Esophagus (tissue), 2 donors: Measurements from ENCODE around the gene ASH1L. TPM values are rescaled to one million over a fixed set of nuclear protein-coding genes. Genes with fewer than 3 reads are reported as not detected.
"Not testable (repeated sequence)": the region's sequence is repeated elsewhere in the genome, so short reads cannot be mapped to it uniquely, and the experiment has no call there.

Source experiments
- H3K27ac ChIP-seq, 2 donors: one replicate each; pipeline ENCODE4 v1.5.1; 2013; ENCODE audit warnings: low read depth in 2 of 2, mild to moderate bottlenecking in 2 of 2, inconsistent platforms in 1 of 2, low read length in 1 of 2, moderate library complexity in 1 of 2
- H3K27me3 ChIP-seq, 2 donors: one replicate each; pipeline ENCODE4 v1.6.1; 2013; ENCODE audit warnings: low read length in 2 of 2, control low read depth in 1 of 2, mild to moderate bottlenecking in 1 of 2; ENCODE audit not compliant: insufficient read depth in 2 of 2, control insufficient read depth in 1 of 2
- H3K36me3 ChIP-seq, 2 donors: one replicate each; pipeline ENCODE4 v1.6.1; 2013; ENCODE audit warnings: low read length in 1 of 2; ENCODE audit not compliant: control insufficient read depth in 2 of 2, insufficient read depth in 2 of 2
- H3K4me1 ChIP-seq, 2 donors: one replicate each; pipeline ENCODE4 v1.6.1; 2013; ENCODE audit warnings: low read length in 1 of 2; ENCODE audit not compliant: control insufficient read depth in 2 of 2, insufficient read depth in 2 of 2
- H3K4me3 ChIP-seq, 2 donors: one replicate each; pipeline ENCODE4 v1.5.1; 2013; ENCODE audit warnings: low read length in 2 of 2, mild to moderate bottlenecking in 2 of 2, low read depth in 1 of 2, moderate library complexity in 1 of 2
- H3K9me3 ChIP-seq, 2 donors: one replicate each; pipeline ENCODE4 v1.6.1; 2013; ENCODE audit warnings: mild to moderate bottlenecking in 2 of 2, low read depth in 1 of 2, low read length in 1 of 2, moderate library complexity in 1 of 2; ENCODE audit not compliant: control insufficient read depth in 2 of 2, insufficient read depth in 1 of 2
- WGBS, 2 donors: extraction: QIAGEN DNeasy Blood & Tissue Kit; methylation state at CpG; one replicate each; pipeline ENCODE4 v1.1.7; 2013; 5-methylcytosine and 5-hydroxymethylcytosine counted together
- polyA plus RNA-seq, 2 donors: library from polyadenylated mRNA; stranded (reverse); fragments of 200-250 nt; gene quantifications; one replicate each; pipeline ENCODE4 v1.2.3, GENCODE V29; 2013
- donor health status: healthy with polysubstance abuse.
- donor health status: Bipolar disorder and iron deficiency.

The ASH1L gene, protein sequence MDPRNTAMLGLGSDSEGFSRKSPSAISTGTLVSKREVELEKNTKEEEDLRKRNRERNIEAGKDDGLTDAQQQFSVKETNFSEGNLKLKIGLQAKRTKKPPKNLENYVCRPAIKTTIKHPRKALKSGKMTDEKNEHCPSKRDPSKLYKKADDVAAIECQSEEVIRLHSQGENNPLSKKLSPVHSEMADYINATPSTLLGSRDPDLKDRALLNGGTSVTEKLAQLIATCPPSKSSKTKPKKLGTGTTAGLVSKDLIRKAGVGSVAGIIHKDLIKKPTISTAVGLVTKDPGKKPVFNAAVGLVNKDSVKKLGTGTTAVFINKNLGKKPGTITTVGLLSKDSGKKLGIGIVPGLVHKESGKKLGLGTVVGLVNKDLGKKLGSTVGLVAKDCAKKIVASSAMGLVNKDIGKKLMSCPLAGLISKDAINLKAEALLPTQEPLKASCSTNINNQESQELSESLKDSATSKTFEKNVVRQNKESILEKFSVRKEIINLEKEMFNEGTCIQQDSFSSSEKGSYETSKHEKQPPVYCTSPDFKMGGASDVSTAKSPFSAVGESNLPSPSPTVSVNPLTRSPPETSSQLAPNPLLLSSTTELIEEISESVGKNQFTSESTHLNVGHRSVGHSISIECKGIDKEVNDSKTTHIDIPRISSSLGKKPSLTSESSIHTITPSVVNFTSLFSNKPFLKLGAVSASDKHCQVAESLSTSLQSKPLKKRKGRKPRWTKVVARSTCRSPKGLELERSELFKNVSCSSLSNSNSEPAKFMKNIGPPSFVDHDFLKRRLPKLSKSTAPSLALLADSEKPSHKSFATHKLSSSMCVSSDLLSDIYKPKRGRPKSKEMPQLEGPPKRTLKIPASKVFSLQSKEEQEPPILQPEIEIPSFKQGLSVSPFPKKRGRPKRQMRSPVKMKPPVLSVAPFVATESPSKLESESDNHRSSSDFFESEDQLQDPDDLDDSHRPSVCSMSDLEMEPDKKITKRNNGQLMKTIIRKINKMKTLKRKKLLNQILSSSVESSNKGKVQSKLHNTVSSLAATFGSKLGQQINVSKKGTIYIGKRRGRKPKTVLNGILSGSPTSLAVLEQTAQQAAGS (N-terminal part only)
- polyA plus RNA-seq = 1 to 10 TPM; 5.9 to 7.2 TPM

DNA sequence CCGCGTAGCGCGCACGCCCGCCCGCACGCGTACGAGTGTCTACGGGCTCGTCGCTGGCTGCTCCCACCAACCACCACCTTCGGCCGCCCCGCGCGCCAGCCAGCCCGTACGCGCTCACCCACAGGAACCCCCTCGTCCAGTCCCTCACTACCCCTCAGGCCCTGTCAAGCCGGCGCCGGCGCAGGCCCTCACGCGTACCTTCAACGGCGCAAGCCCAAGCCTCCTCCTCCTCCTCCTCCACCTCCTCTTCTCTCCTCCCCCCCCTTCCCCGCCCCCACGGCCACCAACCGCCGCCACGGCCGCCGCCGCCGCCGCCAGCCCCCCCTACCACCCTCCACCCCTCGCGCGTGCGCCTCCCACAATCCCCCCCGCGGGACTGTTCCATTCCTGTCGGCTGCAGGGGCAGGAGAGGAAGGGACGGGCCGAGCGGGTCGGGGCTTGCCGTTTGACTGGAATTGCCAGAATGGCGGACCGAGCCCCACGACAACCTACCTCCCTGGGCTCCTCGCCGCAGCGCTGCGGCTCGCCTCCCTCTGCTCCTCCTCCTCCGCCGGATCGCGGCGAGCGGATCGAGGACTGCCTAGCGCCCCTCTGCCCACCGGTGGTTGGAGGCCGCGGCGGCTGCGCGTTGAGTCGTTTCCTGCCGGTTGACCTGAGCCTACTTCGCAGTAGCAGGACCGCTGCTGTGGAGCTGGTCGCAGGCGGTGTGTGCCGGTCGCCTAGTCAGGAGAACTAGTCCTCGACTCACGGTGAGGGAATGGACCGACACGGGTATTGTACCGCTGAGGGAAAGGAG is at the start of gene ASH1L:
Gene ASH1L, minus strand, starts transcription at position 223 of the 796 bp plus-strand sequence. CDS start 41,284 bp downstream, outside the sequence.
- Histone ChIP-seq H3K27me3 (no peaks in the 10 kb centered on the region), H3K36me3 (no peaks in the 10 kb centered on the region), H3K4me1 (no peaks in the 10 kb centered on the region), H3K9me3 (no peaks in the 10 kb centered on the region), H3K27ac (peak within 1 kb of the TSS; percentile 99 to 100), H3K4me3 (peak within 1 kb of the TSS; percentile 94 to 99)
- 0 to 1% methylated on average over 56 to 84 of the region's 87 CpGs for WGBS, 2 donors

DNA sequence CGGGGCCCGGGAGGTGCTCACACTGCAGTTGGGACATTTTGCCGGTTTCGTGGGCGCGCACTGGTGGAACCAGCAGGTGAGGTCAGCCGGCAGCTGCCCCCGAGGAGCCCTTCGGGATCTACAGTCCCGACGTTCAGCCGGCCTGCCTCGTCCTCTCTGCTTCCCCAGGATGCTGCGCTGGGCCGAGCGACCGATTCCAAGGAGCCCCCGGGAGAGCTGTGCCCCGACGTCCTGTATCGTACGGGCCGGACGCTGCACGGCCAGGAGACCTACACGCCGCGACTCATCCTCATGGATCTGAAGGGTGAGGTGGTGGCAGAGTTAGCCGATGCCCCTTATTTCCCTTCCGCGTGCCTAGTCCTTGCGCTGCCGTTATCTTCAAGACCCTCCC is 47.6 kb upstream of the ASH1L start:
- not testable (repeated sequence) for H3K36me3 ChIP-seq, H3K4me1 ChIP-seq, H3K9me3 ChIP-seq, H3K27me3 ChIP-seq, H3K27ac ChIP-seq
- peak overlapping the region in 1 of 2 donors; percentile 86 for H3K4me3 ChIP-seq
- 0% methylated on average over 2 to 4 of the region's 33 CpGs for WGBS, 2 donors

DNA sequence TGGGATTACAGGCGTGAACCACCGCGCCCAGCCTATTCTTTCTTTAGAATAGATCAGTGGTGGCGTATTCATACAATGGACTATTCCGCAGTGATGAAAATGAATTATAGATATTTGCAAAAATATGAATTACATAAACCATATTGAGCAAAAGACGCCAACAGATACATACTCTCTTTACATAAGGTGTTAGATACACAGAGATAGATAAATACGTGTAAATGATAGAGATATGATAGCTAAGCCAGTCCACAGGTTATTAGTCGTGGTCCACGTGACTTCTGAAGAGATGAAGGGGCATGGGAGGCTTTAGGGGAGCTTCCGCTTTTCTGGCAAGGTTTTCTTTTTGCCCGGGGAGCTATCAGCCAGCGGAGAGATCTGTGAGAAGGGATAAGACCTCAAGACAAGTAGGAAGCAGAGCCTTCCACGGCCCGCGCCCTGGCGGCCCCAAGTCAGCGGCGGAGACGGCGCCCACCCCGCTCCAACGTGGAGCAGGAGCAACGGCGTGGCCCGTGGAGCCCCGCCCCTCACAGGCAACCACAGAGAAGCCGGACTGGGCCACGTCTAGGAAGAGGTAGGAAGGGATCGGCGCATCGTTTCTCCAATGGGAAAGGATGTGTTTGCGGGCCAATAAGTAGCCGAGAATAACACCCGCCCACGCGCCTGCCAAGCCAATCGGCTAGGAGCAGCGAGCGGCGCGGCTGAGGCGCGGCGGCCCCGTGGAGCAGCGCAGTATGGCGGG is 47.1 kb upstream of the ASH1L start, which contains the start of gene MSTO1:
Gene MSTO1, plus strand, starts transcription at position 704 of the 742 bp plus-strand sequence. Its CDS starts 31 bp downstream, at position 735.
- no peaks in the 10 kb centered on the region for H3K4me1 ChIP-seq
- WGBS, 2 donors = 7% methylated on average over 40 to 46 of the region's 47 CpGs

GRCh38 chr1:155608888-155609225 is 46.3 kb upstream of the ASH1L start:
- H3K4me1 ChIP-seq = no peaks in the 10 kb centered on the region
- no peak overlapping the region for H3K4me3 ChIP-seq
- H3K36me3 ChIP-seq = peaks cover 3 to 5% of the 10 kb centered on the region in 2 donors
- H3K27ac ChIP-seq = no peak overlapping the region
- no peaks in the 10 kb centered on the region for H3K9me3 ChIP-seq
- WGBS, 2 donors = 88 to 90% methylated on average over 9 of the region's 9 CpGs
- no peaks in the 10 kb centered on the region for H3K27me3 ChIP-seq

More for the DNA sequence above, 47.1 kb upstream of the ASH1L start, which contains the start of gene MSTO1:
- peak within 1 kb of the TSS; percentile 68 to 86 for H3K4me3 ChIP-seq
- H3K27me3 ChIP-seq = no peaks in the 10 kb centered on the region
- H3K27ac ChIP-seq = peak within 1 kb of the TSS; percentile 68 to 83
- peaks cover 3 to 5% of the 10 kb centered on the region in 2 donors for H3K36me3 ChIP-seq
- no peaks in the 10 kb centered on the region for H3K9me3 ChIP-seq

DNA sequence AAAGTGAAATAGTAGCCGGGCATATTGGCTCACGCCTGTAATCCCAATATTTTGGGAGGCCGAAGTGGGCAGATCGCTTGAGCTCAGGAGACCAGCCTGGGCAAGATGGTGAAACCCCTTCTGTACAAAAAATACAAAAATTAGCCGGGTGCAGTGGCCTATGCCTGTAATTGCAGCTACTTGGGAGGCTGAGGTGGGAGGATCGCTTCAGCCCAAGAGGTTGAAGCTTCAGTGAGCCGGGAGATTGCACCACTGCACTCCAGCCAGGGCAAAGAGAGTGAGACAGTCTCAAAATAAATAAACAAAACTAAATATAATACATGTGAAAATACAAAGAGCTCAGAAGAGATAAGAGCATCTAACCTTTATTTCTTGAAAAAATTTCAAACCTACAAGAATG is 45.1 kb upstream of the ASH1L start:
- H3K27me3 ChIP-seq = no peaks in the 10 kb centered on the region
- H3K4me1 ChIP-seq = no peaks in the 10 kb centered on the region
- H3K27ac ChIP-seq = no peak overlapping the region
- no peak overlapping the region for H3K4me3 ChIP-seq
- H3K9me3 ChIP-seq = no peaks in the 10 kb centered on the region
- WGBS, 2 donors = 81 to 84% methylated on average over 7 of the region's 7 CpGs
- peaks cover 3 to 4% of the 10 kb centered on the region in 2 donors for H3K36me3 ChIP-seq

DNA sequence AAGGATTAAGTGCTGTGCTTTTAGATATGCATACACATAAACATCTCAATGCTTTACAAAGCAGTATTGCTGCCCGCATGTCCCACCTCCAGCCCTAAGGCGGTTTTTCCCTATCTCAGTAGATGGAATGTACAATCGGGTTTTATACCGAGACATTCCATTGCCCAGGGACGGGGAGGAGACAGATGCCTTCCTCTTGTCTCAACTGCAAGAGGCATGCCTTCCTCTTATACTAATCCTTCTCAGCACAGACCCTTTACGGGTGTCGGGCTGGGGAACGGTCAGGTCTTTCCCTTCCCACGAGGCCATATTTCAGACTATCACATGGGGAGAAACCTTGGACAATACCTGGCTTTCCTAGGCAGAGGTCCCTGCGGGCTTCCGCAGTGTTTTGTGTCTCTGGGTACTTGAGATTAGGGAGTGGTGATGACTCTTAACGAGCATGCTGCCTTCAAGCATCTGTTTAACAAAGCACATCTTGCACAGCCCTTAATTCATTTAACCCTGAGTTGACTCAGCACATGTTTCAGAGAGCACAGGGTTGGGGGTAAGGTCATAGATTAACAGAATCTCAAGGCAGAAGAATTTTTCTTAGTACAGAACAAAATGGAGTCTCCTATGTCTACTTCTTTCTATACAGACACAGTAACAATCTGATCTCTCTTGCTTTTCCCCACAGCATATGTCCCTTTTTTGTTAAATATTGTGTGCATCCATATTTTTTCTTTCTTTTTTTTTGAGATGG is 37.4 kb upstream of the ASH1L start:
- not testable (repeated sequence) for H3K9me3 ChIP-seq, H3K4me1 ChIP-seq, H3K36me3 ChIP-seq, H3K4me3 ChIP-seq, H3K27me3 ChIP-seq, H3K27ac ChIP-seq
- WGBS, 2 donors = 32 to 47% methylated on average over 11 to 12 of the region's 12 CpGs

DNA sequence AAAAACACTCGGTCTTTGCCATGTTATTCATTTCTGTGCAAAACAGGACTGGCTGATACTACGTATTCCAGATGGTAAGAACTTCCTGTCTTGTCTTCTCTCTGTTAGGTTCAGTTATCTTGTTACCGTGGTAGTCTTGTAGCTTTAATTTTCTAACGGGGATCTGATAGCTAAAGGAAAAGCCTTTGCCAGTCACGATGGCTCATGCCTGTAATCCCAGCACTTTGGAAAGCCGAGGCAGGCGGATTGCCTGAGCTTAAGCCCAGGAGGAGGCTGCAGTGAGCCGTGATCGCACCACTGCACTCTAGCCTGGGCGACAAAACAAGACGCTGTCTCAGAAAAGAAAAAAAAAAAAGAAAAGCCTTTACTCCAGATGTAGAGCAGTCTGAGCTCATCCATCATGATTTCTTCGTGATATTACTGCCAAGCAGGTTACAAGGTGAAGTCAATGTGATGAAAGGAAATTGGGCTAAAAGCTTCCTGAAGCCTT is 36.3 kb upstream of the ASH1L start:
- Histone ChIP-seq H3K27me3 (no peaks in the 10 kb centered on the region), H3K9me3 (no peaks in the 10 kb centered on the region), H3K4me3 (no peak overlapping the region), H3K4me1 (no peaks in the 10 kb centered on the region), H3K36me3 (no peaks in the 10 kb centered on the region), H3K27ac (no peak overlapping the region)
- 12 to 15% methylated on average over 12 of the region's 12 CpGs for WGBS, 2 donors

DNA sequence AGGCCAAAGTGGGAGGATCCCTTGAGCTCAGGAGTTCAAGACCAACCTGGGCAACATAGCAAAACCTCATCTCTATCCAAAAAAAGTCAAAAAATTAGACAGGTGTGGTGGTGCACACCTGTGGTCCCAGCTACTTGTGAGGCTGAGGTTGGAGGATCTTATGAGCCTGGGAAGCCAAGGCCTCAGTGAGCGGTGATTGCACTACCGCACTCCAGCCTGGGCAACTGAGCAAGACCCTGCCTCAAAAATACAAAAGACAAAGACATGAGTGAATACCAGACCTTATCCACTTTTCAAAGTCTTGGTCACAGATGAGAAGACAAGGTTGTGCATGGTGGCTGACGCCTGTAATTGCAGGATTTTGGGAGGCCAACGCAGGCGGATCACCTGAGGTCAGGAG is 34.3 kb upstream of the ASH1L start:
- H3K4me3 ChIP-seq = no peak overlapping the region
- H3K36me3 ChIP-seq = no peaks in the 10 kb centered on the region
- H3K27ac ChIP-seq = no peak overlapping the region
- 97 to 98% methylated on average over 5 of the region's 5 CpGs for WGBS, 2 donors
- H3K9me3 ChIP-seq = no peaks in the 10 kb centered on the region
- no peaks in the 10 kb centered on the region for H3K27me3 ChIP-seq
- no peaks in the 10 kb centered on the region for H3K4me1 ChIP-seq
